ENCODE results near the gene MAGI2. TPM values are rescaled to one million over a fixed set of nuclear protein-coding genes. Genes with fewer than 3 reads are reported as not detected.

Gene MAGI2
- total and polyA plus RNA-seq, 4 donors = 0.37 to 4.1 (median 1.4) TPM

DNA sequence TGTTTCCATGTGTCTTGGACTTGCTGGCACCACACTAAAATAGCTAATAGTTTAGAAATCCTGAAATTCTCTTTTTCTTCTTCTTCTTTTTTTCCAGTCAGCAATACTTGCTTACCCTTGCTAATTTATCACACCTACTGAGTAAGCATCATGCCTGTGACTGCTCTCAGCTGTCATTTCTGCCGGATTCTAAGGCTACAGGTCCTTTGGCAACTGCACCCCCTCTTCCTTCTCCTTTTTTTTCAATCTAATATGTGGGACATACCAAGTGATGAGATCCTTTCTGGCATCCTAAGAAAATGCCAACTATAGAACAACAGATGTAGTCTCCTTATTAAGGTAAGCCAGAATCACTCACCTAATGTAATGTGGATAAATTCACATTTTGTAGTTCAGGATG, 444.7 kb downstream of the MAGI2 start:
- Histone ChIP-seq H3K27ac (ENCODE audit: low read depth in 1 of 2, low read length in 2 of 2) (no peak overlapping the region), H3K9me3 (ENCODE audit: control insufficient read depth in 4 of 4, low read length in 3 of 4) (no peaks in the 10 kb centered on the region), H3K4me1 (ENCODE audit: control insufficient read depth in 4 of 4, insufficient read depth in 4 of 4, low read length in 3 of 4) (no peaks in the 10 kb centered on the region), H3K4me3 (ENCODE audit: low read depth in 1 of 3, low read length in 3 of 3) (no peak overlapping the region), H3K27me3 (ENCODE audit: control insufficient read depth in 4 of 4, insufficient read depth in 4 of 4, low read length in 3 of 4) (no peaks in the 10 kb centered on the region), H3K36me3 (ENCODE audit: control insufficient read depth in 4 of 4, insufficient read depth in 3 of 4, low read depth in 1 of 4, low read length in 3 of 4) (no peaks in the 10 kb centered on the region), H3K9ac (ENCODE audit: low read depth in 1 of 2, low read length in 2 of 2) (no peak overlapping the region)
- 82% methylated on average over 1 of the region's 1 CpG for WGBS
- no peak for TF ChIP-seq HNF4G (IDR thresholded peaks at IDR 0.05)
- DNase-seq (ENCODE audit: low spot score) = no peak

DNA sequence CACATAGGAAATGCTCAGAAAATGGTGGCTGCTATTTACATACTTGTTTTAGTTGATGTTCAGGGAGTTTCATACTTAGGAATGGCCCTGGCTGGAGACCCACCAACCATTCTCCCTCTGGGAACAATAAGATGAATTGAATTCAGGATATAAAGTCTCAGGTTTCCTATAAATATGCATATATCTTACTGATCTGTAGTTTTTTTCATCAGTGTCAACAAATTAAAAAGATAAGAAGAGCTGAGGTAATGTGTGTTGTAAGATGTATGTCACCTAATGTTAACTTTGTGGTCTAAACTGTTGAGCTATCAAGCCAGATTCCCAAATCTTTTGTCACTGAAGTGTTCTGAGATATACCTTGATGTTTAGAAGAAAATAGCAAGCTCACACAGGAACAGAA, 457.5 kb downstream of the MAGI2 start:
- Histone ChIP-seq H3K27ac (ENCODE audit: low read depth in 1 of 2, low read length in 2 of 2) (no peak overlapping the region), H3K9me3 (ENCODE audit: control insufficient read depth in 4 of 4, low read length in 3 of 4) (no peaks in the 10 kb centered on the region), H3K4me1 (ENCODE audit: control insufficient read depth in 4 of 4, insufficient read depth in 4 of 4, low read length in 3 of 4) (no peaks in the 10 kb centered on the region), H3K9ac (ENCODE audit: low read depth in 1 of 2, low read length in 2 of 2) (no peak overlapping the region), H3K36me3 (ENCODE audit: control insufficient read depth in 4 of 4, insufficient read depth in 3 of 4, low read depth in 1 of 4, low read length in 3 of 4) (no peaks in the 10 kb centered on the region), H3K27me3 (ENCODE audit: control insufficient read depth in 4 of 4, insufficient read depth in 4 of 4, low read length in 3 of 4) (no peaks in the 10 kb centered on the region), H3K4me3 (ENCODE audit: low read depth in 1 of 3, low read length in 3 of 3) (no peak overlapping the region)
- DNase-seq (ENCODE audit: low spot score) = no peak
- TF ChIP-seq, protein P1, sequence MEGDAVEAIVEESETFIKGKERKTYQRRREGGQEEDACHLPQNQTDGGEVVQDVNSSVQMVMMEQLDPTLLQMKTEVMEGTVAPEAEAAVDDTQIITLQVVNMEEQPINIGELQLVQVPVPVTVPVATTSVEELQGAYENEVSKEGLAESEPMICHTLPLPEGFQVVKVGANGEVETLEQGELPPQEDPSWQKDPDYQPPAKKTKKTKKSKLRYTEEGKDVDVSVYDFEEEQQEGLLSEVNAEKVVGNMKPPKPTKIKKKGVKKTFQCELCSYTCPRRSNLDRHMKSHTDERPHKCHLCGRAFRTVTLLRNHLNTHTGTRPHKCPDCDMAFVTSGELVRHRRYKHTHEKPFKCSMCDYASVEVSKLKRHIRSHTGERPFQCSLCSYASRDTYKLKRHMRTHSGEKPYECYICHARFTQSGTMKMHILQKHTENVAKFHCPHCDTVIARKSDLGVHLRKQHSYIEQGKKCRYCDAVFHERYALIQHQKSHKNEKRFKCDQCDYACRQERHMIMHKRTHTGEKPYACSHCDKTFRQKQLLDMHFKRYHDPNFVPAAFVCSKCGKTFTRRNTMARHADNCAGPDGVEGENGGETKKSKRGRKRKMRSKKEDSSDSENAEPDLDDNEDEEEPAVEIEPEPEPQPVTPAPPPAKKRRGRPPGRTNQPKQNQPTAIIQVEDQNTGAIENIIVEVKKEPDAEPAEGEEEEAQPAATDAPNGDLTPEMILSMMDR (IDR thresholded peaks at IDR 0.05; ENCODE audit: low read depth, low read length, missing input control) = no peak
- TF ChIP-seq GABPA (IDR thresholded peaks at IDR 0.05 in 1 of 2, conservative IDR thresholded peaks at IDR 0.05 in 1 of 2) = no peak
- TF ChIP-seq, protein P2, sequence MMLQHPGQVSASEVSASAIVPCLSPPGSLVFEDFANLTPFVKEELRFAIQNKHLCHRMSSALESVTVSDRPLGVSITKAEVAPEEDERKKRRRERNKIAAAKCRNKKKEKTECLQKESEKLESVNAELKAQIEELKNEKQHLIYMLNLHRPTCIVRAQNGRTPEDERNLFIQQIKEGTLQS (IDR thresholded peaks at IDR 0.05) = no peak
- TF ChIP-seq, protein P3, sequence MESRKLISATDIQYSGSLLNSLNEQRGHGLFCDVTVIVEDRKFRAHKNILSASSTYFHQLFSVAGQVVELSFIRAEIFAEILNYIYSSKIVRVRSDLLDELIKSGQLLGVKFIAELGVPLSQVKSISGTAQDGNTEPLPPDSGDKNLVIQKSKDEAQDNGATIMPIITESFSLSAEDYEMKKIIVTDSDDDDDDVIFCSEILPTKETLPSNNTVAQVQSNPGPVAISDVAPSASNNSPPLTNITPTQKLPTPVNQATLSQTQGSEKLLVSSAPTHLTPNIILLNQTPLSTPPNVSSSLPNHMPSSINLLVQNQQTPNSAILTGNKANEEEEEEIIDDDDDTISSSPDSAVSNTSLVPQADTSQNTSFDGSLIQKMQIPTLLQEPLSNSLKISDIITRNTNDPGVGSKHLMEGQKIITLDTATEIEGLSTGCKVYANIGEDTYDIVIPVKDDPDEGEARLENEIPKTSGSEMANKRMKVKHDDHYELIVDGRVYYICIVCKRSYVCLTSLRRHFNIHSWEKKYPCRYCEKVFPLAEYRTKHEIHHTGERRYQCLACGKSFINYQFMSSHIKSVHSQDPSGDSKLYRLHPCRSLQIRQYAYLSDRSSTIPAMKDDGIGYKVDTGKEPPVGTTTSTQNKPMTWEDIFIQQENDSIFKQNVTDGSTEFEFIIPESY (IDR thresholded peaks at IDR 0.05) = no peak
- no peak for TF ChIP-seq HNF4A (conservative IDR thresholded peaks at IDR 0.05)
- TF ChIP-seq FOXA2 (IDR thresholded peaks at IDR 0.05) = no peak
- TF ChIP-seq RXRA (IDR thresholded peaks at IDR 0.05) = no peak
- no peak for TF ChIP-seq TAF1 (conservative IDR thresholded peaks at IDR 0.05)
- no peak for TF ChIP-seq FOXA1 (IDR thresholded peaks at IDR 0.05)

DNA sequence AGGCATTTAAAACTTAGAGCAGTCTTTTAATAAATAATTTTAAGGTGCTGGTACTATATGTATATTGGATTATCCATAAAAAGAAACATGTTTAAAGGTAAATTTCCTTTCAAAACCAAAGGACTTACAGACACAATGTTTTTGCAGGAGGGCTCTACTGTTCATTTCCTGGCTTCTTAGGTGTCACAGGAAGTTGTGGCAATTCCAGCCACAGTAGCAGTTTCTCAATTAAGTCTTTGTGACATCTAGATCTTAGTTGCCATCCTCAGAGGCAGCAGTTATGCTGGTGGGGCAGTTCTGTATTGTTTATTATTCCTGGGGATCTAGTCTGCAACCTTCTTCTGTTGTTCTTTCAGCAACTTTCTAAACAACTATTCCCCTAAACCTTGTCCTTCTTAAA, 460.1 kb downstream of the MAGI2 start:
- DNase-seq (ENCODE audit: low spot score) = no peak
- H3K9me3 ChIP-seq (ENCODE audit: control insufficient read depth in 4 of 4, low read length in 3 of 4) = no peaks in the 10 kb centered on the region
- TF ChIP-seq, protein P3 (IDR thresholded peaks at IDR 0.05) = no peak
- TF ChIP-seq, protein P1 (IDR thresholded peaks at IDR 0.05; ENCODE audit: low read depth, low read length, missing input control) = no peak
- TF ChIP-seq RAD21 (IDR thresholded peaks at IDR 0.05) = no peak
- no peak for TF ChIP-seq EGR1 (IDR thresholded peaks at IDR 0.05; ENCODE audit: low read depth in 2 of 2)
- no peak for TF ChIP-seq GABPA (IDR thresholded peaks at IDR 0.05 in 1 of 2, conservative IDR thresholded peaks at IDR 0.05 in 1 of 2)
- TF ChIP-seq JUND (IDR thresholded peaks at IDR 0.05) = no peak
- no peak for TF ChIP-seq FOXA1 (IDR thresholded peaks at IDR 0.05)
- TF ChIP-seq YY1 (IDR thresholded peaks at IDR 0.05) = no peak
- TF ChIP-seq, protein P4, sequence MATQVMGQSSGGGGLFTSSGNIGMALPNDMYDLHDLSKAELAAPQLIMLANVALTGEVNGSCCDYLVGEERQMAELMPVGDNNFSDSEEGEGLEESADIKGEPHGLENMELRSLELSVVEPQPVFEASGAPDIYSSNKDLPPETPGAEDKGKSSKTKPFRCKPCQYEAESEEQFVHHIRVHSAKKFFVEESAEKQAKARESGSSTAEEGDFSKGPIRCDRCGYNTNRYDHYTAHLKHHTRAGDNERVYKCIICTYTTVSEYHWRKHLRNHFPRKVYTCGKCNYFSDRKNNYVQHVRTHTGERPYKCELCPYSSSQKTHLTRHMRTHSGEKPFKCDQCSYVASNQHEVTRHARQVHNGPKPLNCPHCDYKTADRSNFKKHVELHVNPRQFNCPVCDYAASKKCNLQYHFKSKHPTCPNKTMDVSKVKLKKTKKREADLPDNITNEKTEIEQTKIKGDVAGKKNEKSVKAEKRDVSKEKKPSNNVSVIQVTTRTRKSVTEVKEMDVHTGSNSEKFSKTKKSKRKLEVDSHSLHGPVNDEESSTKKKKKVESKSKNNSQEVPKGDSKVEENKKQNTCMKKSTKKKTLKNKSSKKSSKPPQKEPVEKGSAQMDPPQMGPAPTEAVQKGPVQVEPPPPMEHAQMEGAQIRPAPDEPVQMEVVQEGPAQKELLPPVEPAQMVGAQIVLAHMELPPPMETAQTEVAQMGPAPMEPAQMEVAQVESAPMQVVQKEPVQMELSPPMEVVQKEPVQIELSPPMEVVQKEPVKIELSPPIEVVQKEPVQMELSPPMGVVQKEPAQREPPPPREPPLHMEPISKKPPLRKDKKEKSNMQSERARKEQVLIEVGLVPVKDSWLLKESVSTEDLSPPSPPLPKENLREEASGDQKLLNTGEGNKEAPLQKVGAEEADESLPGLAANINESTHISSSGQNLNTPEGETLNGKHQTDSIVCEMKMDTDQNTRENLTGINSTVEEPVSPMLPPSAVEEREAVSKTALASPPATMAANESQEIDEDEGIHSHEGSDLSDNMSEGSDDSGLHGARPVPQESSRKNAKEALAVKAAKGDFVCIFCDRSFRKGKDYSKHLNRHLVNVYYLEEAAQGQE (IDR thresholded peaks at IDR 0.05) = no peak
- TF ChIP-seq, protein P5, sequence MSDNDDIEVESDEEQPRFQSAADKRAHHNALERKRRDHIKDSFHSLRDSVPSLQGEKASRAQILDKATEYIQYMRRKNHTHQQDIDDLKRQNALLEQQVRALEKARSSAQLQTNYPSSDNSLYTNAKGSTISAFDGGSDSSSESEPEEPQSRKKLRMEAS (IDR thresholded peaks at IDR 0.05) = no peak

More for the DNA sequence above, 460.1 kb downstream of the MAGI2 start:
- Histone ChIP-seq H3K4me1 (ENCODE audit: control insufficient read depth in 4 of 4, insufficient read depth in 4 of 4, low read length in 3 of 4) (no peaks in the 10 kb centered on the region), H3K27me3 (ENCODE audit: control insufficient read depth in 4 of 4, insufficient read depth in 4 of 4, low read length in 3 of 4) (no peaks in the 10 kb centered on the region), H3K4me3 (ENCODE audit: low read depth in 1 of 3, low read length in 3 of 3) (no peak overlapping the region), H3K27ac (ENCODE audit: low read depth in 1 of 2, low read length in 2 of 2) (no peak overlapping the region), H3K36me3 (ENCODE audit: control insufficient read depth in 4 of 4, insufficient read depth in 3 of 4, low read depth in 1 of 4, low read length in 3 of 4) (no peaks in the 10 kb centered on the region), H3K9ac (ENCODE audit: low read depth in 1 of 2, low read length in 2 of 2) (no peak overlapping the region)

Measured in liver (tissue), 9 donors.